Testis (tissue), 2 donors: ENCODE measurements around the gene PCBD2.

Experiments
- CTCF ChIP-seq, 3 experiments: fragments of 450-650 bp in 2 of 3; fragments of 200-600 bp in 1 of 3; sonication (generic) in 1 of 3; IDR thresholded peaks; one replicate each; pipeline ENCODE4 v1.5.1; 2016 to 2019; ENCODE audit warnings: antibody characterized with exemption in 3 of 3, mild to moderate bottlenecking in 2 of 3, moderate library complexity in 1 of 3
- POLR2A ChIP-seq: fragments of 450-650 bp; IDR thresholded peaks from one replicate; pipeline ENCODE4 v1.6.1; 2017; ENCODE audit warnings: antibody characterized with exemption, mild to moderate bottlenecking, moderate library complexity

- no peak for TF ChIP-seq CTCF (IDR thresholded peaks at IDR 0.05)
- no peak for TF ChIP-seq POLR2A
Observed at GRCh38 chr5:134963098-134963497, 58.2 kb downstream of the PCBD2 start.
